Epithelial cell of proximal tubule (primary cell): ENCODE results near the gene TSPAN14. TPM values are rescaled to one million over a fixed set of nuclear protein-coding genes. Genes with fewer than 3 reads are reported as not detected.

ENCODE experiments used
- DNase-seq: peaks from one replicate; pipeline ENCODE4 v3.0.0-alpha.2; 2011; ENCODE audit warnings: low read depth
- H3K4me3 ChIP-seq: 2 replicates; pipeline ENCODE4 v1.5.1; 2011; ENCODE audit warnings: low read depth, mild to moderate bottlenecking, low read length
- CTCF ChIP-seq: conservative IDR thresholded peaks from 2 replicates; pipeline ENCODE4 v1.5.1; 2012; ENCODE audit warnings: low read depth, mild to moderate bottlenecking, low read length
- total RNA-seq: library from RNA; depleted of rRNA; stranded (reverse); fragments of >200 nt; gene quantifications from 2 replicates; pipeline ENCODE4 v1.2.3, GENCODE V29; 2015

TSPAN14 gene
- total RNA-seq, 1 donor from 2014 or later, result 139 TPM

- TF ChIP-seq CTCF, result no peak
- peak overlapping the region; percentile 1 for H3K4me3 ChIP-seq
- DNase-seq, result no peak
Measured at GRCh38 chr10:80460399-80461207, 6.5 kb downstream of the TSPAN14 start.

- no peak for DNase-seq
- no peak for TF ChIP-seq CTCF
- H3K4me3 ChIP-seq, result peak overlapping the region; percentile 1
Measured at GRCh38 chr10:80461208-80462183, 7.4 kb downstream of the TSPAN14 start.

- no peak for TF ChIP-seq CTCF
- H3K4me3 ChIP-seq, result no peak overlapping the region
- DNase-seq, result no peak
Measured at GRCh38 chr10:80462299-80462980, 8.3 kb downstream of the TSPAN14 start.

- TF ChIP-seq CTCF, result no peak
- H3K4me3 ChIP-seq, result no peak overlapping the region
- no peak for DNase-seq
Measured at GRCh38 chr10:80462981-80463741, 9.1 kb downstream of the TSPAN14 start.

- DNase-seq, result no peak
- TF ChIP-seq CTCF, result no peak
- H3K4me3 ChIP-seq, result no peak overlapping the region
Measured at GRCh38 chr10:80463868-80464267, 9.8 kb downstream of the TSPAN14 start.
